HepG2 (cell line): ENCODE data around the gene CXXC5. TPM values are rescaled to one million over a fixed set of nuclear protein-coding genes. Genes with fewer than 3 reads are reported as not detected.

Experiments
- ATAC-seq: fragments of 200-7000 bp; cut with Tn5 transposase; 3 replicates; pipeline ENCODE4 v1.9.1; 2020; ENCODE audit warnings: mild to moderate bottlenecking, moderate library complexity
- BruUV-seq: library from RNA; stranded (reverse); fragments of 400-500 nt; replicated peaks from 2 replicates; lab custom pipeline; 2021; lab: Mats Ljungman, UMichigan
- CTCF ChIA-PET: fragments of 300-600 bp; formaldehyde crosslinking; extraction: SDS; loops from one replicate; lab custom pipeline; 2021; ENCODE audit warnings: low total read pairs, inconsistent platforms, low intra/inter-chr PET ratio; lab: Yijun Ruan, JAX
- POLR2A ChIA-PET: fragments of 350-600 bp; sonication (Branson Sonifier 250); formaldehyde crosslinking; loops from one replicate; lab custom pipeline; 2020; ENCODE audit warnings: antibody characterized with exemption, inconsistent platforms; lab: Yijun Ruan, JAX
- DNase-seq: peaks from one replicate; pipeline ENCODE4 v3.0.0-alpha.2; 2015; ENCODE audit warnings: low spot score
- FAIRE-seq: peaks from 3 replicates; lab custom pipeline; 2011; peaks lifted over from hg19 to GRCh38; lab: Jason Lieb, UNC
- H2AFZ ChIP-seq: one replicate; pipeline ENCODE4 v1.6.1; 2011; ENCODE audit warnings: low read length, inconsistent platforms
- H3K27ac ChIP-seq: fragments of 300-600 bp; 3 replicates; pipeline ENCODE4 v1.8.0; 2011; ENCODE audit warnings: mixed run types, mild to moderate bottlenecking, mixed read lengths, low read length, inconsistent platforms; ENCODE audit not compliant: insufficient read depth; ENCODE audit errors: extremely low read length
- H3K27me3 ChIP-seq, 2 experiments: fragments of 200-600 bp in 1 of 2; 2 replicates in 1 of 2; 3 replicates in 1 of 2; pipeline versions ENCODE4 v1.6.0 to v1.8.0; 2011; ENCODE audit warnings: low read length in 2 of 2, mild to moderate bottlenecking in 2 of 2, moderate library complexity in 2 of 2, inconsistent platforms in 1 of 2; ENCODE audit not compliant: insufficient read depth in 2 of 2, control insufficient read depth in 1 of 2
- H3K36me3 ChIP-seq, 2 experiments: fragments of 200-600 bp in 1 of 2; replicated peaks in 1 of 2; 2 replicates in 1 of 2; 3 replicates in 1 of 2; pipeline versions ENCODE4 v1.5.1 to v1.8.0; 2011; ENCODE audit warnings: low read length in 2 of 2, inconsistent platforms in 1 of 2; ENCODE audit not compliant: insufficient read depth in 2 of 2, control insufficient read depth in 1 of 2
- H3K4me1 ChIP-seq: 2 replicates; pipeline ENCODE4 v1.5.1; 2012; ENCODE audit warnings: low read length, inconsistent platforms; ENCODE audit not compliant: insufficient read depth
- H3K4me2 ChIP-seq: 2 replicates; pipeline ENCODE4 v1.6.0; 2011; ENCODE audit warnings: low read depth, low read length, inconsistent platforms
- H3K4me3 ChIP-seq, 3 experiments: fragments of 200-600 bp in 1 of 3; sonication (generic), shearing (Covaris generic) in 1 of 3; replicated peaks in 1 of 3; 2 replicates each; pipeline ENCODE4 v1.5.1; 2011 to 2016; ENCODE audit warnings: low read length in 3 of 3, inconsistent platforms in 2 of 3, low read depth in 2 of 3, mild to moderate bottlenecking in 2 of 3, control low read depth in 1 of 3, mixed read lengths in 1 of 3; ENCODE audit not compliant: insufficient read depth in 1 of 3
- H3K79me2 ChIP-seq: one replicate; pipeline ENCODE4 v1.6.1; 2011; ENCODE audit warnings: low read length, inconsistent platforms; ENCODE audit not compliant: insufficient read depth
- H3K9ac ChIP-seq: 2 replicates; pipeline ENCODE4 v1.6.0; 2011; ENCODE audit warnings: mild to moderate bottlenecking, low read depth, low read length, inconsistent platforms; ENCODE audit not compliant: insufficient read depth
- H3K9me3 ChIP-seq: 2 replicates; pipeline ENCODE4 v1.5.1; 2012; ENCODE audit warnings: mild to moderate bottlenecking, low read length
- H4K20me1 ChIP-seq: 2 replicates; pipeline ENCODE4 v1.6.0; 2011; ENCODE audit warnings: inconsistent platforms, mild to moderate bottlenecking, low read length, moderate library complexity; ENCODE audit not compliant: insufficient read depth
- BCL3 ChIP-seq: sonication (generic); formaldehyde crosslinking; IDR thresholded peaks from 2 replicates; pipeline ENCODE4 v1.5.1; 2020; ENCODE audit warnings: mild to moderate bottlenecking, missing genetic modification reagents, moderate library complexity
- ETV5 ChIP-seq: IDR thresholded peaks from 2 replicates; pipeline ENCODE4 v1.6.1; 2018; ENCODE audit warnings: missing biosample characterization, missing genetic modification reagents, inconsistent platforms, borderline replicate concordance
- HNRNPL ChIP-seq: fragments of 200-400 bp; formaldehyde crosslinking; IDR thresholded peaks from 2 replicates; pipeline ENCODE4 v1.6.1; 2017; ENCODE audit warnings: mild to moderate bottlenecking, low read depth, low read length
- HNRNPLL ChIP-seq: fragments of 200-400 bp; formaldehyde crosslinking; IDR thresholded peaks from 2 replicates; pipeline ENCODE4 v1.6.1; 2017; ENCODE audit warnings: mild to moderate bottlenecking, low read depth, low read length; ENCODE audit not compliant: poor library complexity, severe bottlenecking
- NCOA2 ChIP-seq: sonication (generic); formaldehyde crosslinking; IDR thresholded peaks from 2 replicates; pipeline ENCODE4 v1.8.0; 2022; ENCODE audit warnings: inconsistent platforms
- NR2F6 ChIP-seq, 2 experiments: IDR thresholded peaks; 2 replicates each; pipeline ENCODE4 v1.6.1; 2016; ENCODE audit warnings: antibody characterized with exemption in 1 of 2, mild to moderate bottlenecking in 1 of 2
- YEATS4 ChIP-seq: sonication (generic); formaldehyde crosslinking; IDR thresholded peaks from 2 replicates; pipeline ENCODE4 v1.4.0; 2020; ENCODE audit warnings: missing genetic modification reagents, borderline replicate concordance
- ZBTB34 ChIP-seq: sonication (generic); formaldehyde crosslinking; IDR thresholded peaks from 2 replicates; pipeline ENCODE4 v1.8.0; 2022; ENCODE audit warnings: mild to moderate bottlenecking, missing genetic modification reagents
- ZNF556 ChIP-seq: sonication (generic); formaldehyde crosslinking; IDR thresholded peaks from 2 replicates; pipeline ENCODE4 v1.4.0; 2020; ENCODE audit warnings: mild to moderate bottlenecking, missing genetic modification reagents, borderline replicate concordance
- ZNF570 ChIP-seq: sonication (generic); formaldehyde crosslinking; IDR thresholded peaks from 2 replicates; pipeline ENCODE4 v1.4.0; 2020; ENCODE audit warnings: mild to moderate bottlenecking, missing genetic modification reagents, borderline replicate concordance
- WGBS: methylation state at CpG from one replicate; pipeline ENCODE4 v1.1.6; 2017; ENCODE audit warnings: low lambda C conversion rate; 5-methylcytosine and 5-hydroxymethylcytosine counted together
- in situ Hi-C: cut with HindIII; loops from 2 replicates; pipeline ENCODE4 v1.10.0; 2017; ENCODE audit warnings: low pct_unique_long_range_greater_than_20kb; ENCODE audit not compliant: extremely low pct_ligation_motif_present
- intact Hi-C: fragments of 100-400 bp; cut with micrococcal nuclease; formaldehyde crosslinking; loops from one replicate; pipeline ENCODE4 v1.10.0; 2022; ENCODE audit not compliant: unreplicated experiment
- polyA plus RNA-seq, 8 experiments: library from polyadenylated mRNA; depleted of rRNA in 3 of 8; stranded (reverse) in 7 of 8; unstranded in 1 of 8; fragments of >200 nt; fragmentation: Illumina TruSeq in 4 of 8; extraction: Trizol in 4 of 8; gene quantifications; 2 replicates each; pipeline versions ENCODE4 v1.2.1 to v1.2.3, GENCODE V29; 2011 to 2016; ENCODE audit warnings: low read depth in 4 of 8, missing spikeins in 1 of 8, mixed read lengths in 1 of 8; ENCODE audit not compliant: insufficient read depth in 1 of 8
- total RNA-seq, 5 experiments: library from RNA; depleted of rRNA; stranded (reverse); fragments of >200 nt; fragmentation: Illumina TruSeq; extraction: Trizol; gene quantifications; 2 replicates each; pipeline ENCODE4 v1.2.3, GENCODE V29; 2016; ENCODE audit warnings: low read depth in 1 of 5
- TF ChIP-seq, protein P1 (sequence below): sonication (generic); formaldehyde crosslinking; IDR thresholded peaks from 2 replicates; pipeline ENCODE4 v1.8.1; 2023; ENCODE audit warnings: mild to moderate bottlenecking, inconsistent platforms, moderate library complexity, missing genetic modification reagents, borderline replicate concordance
- TF ChIP-seq, protein P2 (sequence below), 2 experiments: sonication (generic) in 1 of 2; formaldehyde crosslinking in 1 of 2; IDR thresholded peaks; 2 replicates each; pipeline versions ENCODE4 v1.5.1 to v1.6.1; 2011 to 2020; ENCODE audit warnings: borderline replicate concordance in 1 of 2, low read depth in 1 of 2, low read length in 1 of 2, mild to moderate bottlenecking in 1 of 2, missing genetic modification reagents in 1 of 2, moderate library complexity in 1 of 2
- TF ChIP-seq, protein P3 (sequence below): sonication (generic); formaldehyde crosslinking; IDR thresholded peaks from 2 replicates; pipeline ENCODE4 v1.5.1; 2020; ENCODE audit warnings: mild to moderate bottlenecking, missing genetic modification reagents, borderline replicate concordance

Gene CXXC5
- total and polyA plus RNA-seq, 2 of the 13 experiments (the other 11 are each of a cell fraction or from before 2014, with no cell fraction given) = 32.3 to 33.0 TPM

- TF ChIP-seq ZBTB34 (CRISPR knock-in tag) = peak; percentile 60; the same call in 1 of the 2 replicates
- TF ChIP-seq NR2F6 (IDR thresholded peaks at IDR 0.05) = no peak
- TF ChIP-seq NR2F6 (CRISPR knock-in tag; IDR thresholded peaks at IDR 0.05) = 0 out of 2 replicates have a peak, but pooled peaks have one; percentile 2
- TF ChIP-seq HNRNPLL = peak; percentile 66
- TF ChIP-seq ETV5 (CRISPR knock-in tag) = peak; percentile 23; the same call in 1 of the 2 replicates
- no peak for TF ChIP-seq ZNF570 (CRISPR knock-in tag)
- TF ChIP-seq YEATS4 = no peak
- no peak for TF ChIP-seq ZNF556 (CRISPR knock-in tag)
- TF ChIP-seq NCOA2 = no peak
Observed at GRCh38 chr5:139711067-139711905, 63.1 kb downstream of the CXXC5 start (continued).

GRCh38 chr5:139711906-139712224 is 63.7 kb downstream of the CXXC5 start:
- H2AFZ ChIP-seq = no peak overlapping the region
- peak overlapping the region; percentile 38; the same call in 1 of the 2 replicates for H3K4me2 ChIP-seq
- FAIRE-seq (no peak), DNase-seq (no peak), ATAC-seq (no peak)
- H3K36me3 ChIP-seq = no peaks in the 10 kb centered on the region
- POLR2A ChIA-PET = interaction anchor here (0.9 to 6.1 kb wide), 5 partner anchors 11 to 75 kb away, joined by 3 to 62 read pairs (median 3); no protein-coding TSS in a partner anchor
- 73% methylated on average over 19 of the region's 19 CpGs for WGBS
- 0 out of 6 replicates have a peak overlapping the region, but pooled peaks of 1 of the 3 experiments have one; percentile 74 for H3K4me3 ChIP-seq
- no peaks in the 10 kb centered on the region for H3K27me3 ChIP-seq
- no peak overlapping the region for H3K9ac ChIP-seq
- H3K4me1 ChIP-seq = peaks cover 58% of the 10 kb centered on the region
- BruUV-seq = no TSS peak
- no peaks in the 10 kb centered on the region for H3K79me2 ChIP-seq
- intact Hi-C loops (no loop called here), in situ Hi-C loops (no loop called here)
- H3K9me3 ChIP-seq = no peaks in the 10 kb centered on the region
- no peaks in the 10 kb centered on the region for H4K20me1 ChIP-seq
- H3K27ac ChIP-seq = no peak overlapping the region
- CTCF ChIA-PET = no interaction called here
- TF ChIP-seq, protein P1, sequence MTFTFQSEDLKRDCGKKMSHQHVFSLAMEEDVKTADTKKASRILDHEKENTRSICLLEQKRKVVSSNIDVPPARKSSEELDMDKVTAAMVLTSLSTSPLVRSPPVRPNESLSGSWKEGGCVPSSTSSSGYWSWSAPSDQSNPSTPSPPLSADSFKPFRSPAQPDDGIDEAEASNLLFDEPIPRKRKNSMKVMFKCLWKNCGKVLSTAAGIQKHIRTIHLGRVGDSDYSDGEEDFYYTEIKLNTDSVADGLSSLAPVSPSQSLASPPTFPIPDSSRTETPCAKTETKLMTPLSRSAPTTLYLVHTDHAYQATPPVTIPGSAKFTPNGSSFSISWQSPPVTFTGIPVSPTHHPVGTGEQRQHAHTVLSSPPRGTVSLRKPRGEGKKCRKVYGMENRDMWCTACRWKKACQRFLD (CRISPR knock-in tag) = no peak
- TF ChIP-seq HNRNPL (no peak), BCL3 (CRISPR knock-in tag) (no peak)
- TF ChIP-seq, protein P2, sequence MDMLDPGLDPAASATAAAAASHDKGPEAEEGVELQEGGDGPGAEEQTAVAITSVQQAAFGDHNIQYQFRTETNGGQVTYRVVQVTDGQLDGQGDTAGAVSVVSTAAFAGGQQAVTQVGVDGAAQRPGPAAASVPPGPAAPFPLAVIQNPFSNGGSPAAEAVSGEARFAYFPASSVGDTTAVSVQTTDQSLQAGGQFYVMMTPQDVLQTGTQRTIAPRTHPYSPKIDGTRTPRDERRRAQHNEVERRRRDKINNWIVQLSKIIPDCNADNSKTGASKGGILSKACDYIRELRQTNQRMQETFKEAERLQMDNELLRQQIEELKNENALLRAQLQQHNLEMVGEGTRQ (IDR thresholded peaks at IDR 0.05; ENCODE audit: low read depth, low read length) = no peak
- TF ChIP-seq, protein P2 (CRISPR knock-in tag; IDR thresholded peaks at IDR 0.05; ENCODE audit: borderline replicate concordance) = no peak
- TF ChIP-seq, protein P3, sequence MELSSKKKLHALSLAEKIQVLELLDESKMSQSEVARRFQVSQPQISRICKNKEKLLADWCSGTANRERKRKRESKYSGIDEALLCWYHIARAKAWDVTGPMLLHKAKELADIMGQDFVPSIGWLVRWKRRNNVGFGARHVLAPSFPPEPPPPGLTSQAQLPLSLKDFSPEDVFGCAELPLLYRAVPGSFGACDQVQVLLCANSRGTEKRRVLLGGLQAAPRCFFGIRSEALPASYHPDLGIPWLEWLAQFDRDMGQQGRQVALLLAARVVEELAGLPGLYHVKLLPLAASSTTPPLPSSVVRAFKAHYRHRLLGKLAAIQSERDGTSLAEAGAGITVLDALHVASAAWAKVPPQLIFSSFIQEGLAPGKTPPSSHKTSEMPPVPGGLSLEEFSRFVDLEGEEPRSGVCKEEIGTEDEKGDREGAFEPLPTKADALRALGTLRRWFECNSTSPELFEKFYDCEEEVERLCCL (CRISPR knock-in tag) = no peak
